Activated naive CD4-positive, alpha-beta T cell treated with anti-CD3 and anti-CD28 coated beads for 36 hours (primary cell): ENCODE data around the gene CIAO2A. TPM values are rescaled to one million over a fixed set of nuclear protein-coding genes. Genes with fewer than 3 reads are reported as not detected.

Source experiments
- CTCF ChIA-PET: fragments of 350-600 bp; sonication (Branson Sonifier 250); formaldehyde crosslinking; loops from one replicate; lab custom pipeline; 2021; ENCODE audit warnings: antibody characterized with exemption; lab: Charles Lee
- DNase-seq: peaks from one replicate; pipeline ENCODE4 v3.0.0-alpha.2; 2020
- H3K27ac Mint-ChIP-seq: one replicate; pipeline ENCODE4 v1.8.0; 2021; ENCODE audit warnings: mild to moderate bottlenecking, mixed read lengths
- H3K27me3 Mint-ChIP-seq: one replicate; pipeline ENCODE4 v1.8.0; 2021; ENCODE audit warnings: low read depth, mixed read lengths
- H3K36me3 Mint-ChIP-seq: one replicate; pipeline ENCODE4 v1.8.0; 2021; ENCODE audit warnings: low read depth, mixed read lengths
- H3K4me1 Mint-ChIP-seq: one replicate; pipeline ENCODE4 v1.8.0; 2021; ENCODE audit warnings: low read depth, mixed read lengths
- H3K4me3 Mint-ChIP-seq: one replicate; pipeline ENCODE4 v1.8.0; 2021; ENCODE audit warnings: mild to moderate bottlenecking, moderate library complexity, mixed read lengths
- H3K9me3 Mint-ChIP-seq: one replicate; pipeline ENCODE4 v1.8.0; 2021; ENCODE audit warnings: mixed read lengths
- intact Hi-C: fragments of 100-400 bp; cut with micrococcal nuclease; formaldehyde crosslinking; loops from one replicate; pipeline ENCODE4 v1.15.1; 2023
- total RNA-seq, 2 experiments: library from RNA; stranded (reverse); gene quantifications; one replicate each; pipeline ENCODE4 v1.2.3, GENCODE V29; 2021

CIAO2A gene
- total RNA-seq, 2 experiments from 2014 or later = 105 TPM

DNA sequence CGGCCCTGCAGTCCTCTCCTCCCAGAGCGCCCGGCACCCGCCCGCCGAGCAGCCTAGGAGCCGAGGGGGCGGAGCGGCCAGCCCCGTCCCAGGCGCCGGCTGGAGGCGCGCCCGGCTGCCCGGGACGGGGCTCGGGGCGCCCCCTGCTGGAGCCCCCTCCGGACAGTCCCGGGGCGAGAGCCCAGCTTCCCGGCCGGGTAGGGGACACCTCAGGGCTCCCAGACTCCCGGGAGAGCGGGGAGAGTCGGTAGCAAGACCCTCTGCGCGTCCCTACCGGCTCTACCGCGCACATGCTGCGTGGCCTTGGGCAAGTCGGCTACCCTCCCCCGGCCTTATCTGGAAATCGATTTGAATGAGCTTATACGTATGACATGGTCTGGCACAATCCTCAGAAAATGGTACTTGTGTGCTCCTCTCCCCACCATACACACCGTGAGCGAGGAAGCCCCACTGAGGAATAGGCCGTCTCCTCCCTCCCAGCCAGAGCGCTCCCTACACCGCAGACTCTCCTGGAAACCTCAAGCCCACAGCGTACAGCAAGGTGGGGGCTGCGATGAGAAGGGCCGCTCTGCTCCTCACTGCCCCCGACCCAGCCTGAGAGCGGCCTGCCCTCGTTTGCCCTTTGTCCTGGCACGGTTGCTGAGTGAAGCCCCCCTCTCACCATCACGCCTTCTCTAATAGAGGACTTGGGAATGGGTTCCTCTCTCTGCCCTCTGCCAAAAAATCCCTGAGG, 47.1 kb downstream of the CIAO2A start, which contains the start of gene DAPK2:
Gene DAPK2 (minus strand): TSS at position 65 of the 733 bp plus-strand sequence. CDS start 6,224 bp downstream, outside the sequence.
- Mint-ChIP-seq H3K36me3 (no peaks in the 10 kb centered on the region), H3K27me3 (peaks cover 10% of the 10 kb centered on the region), H3K4me3 (peak within 1 kb of the TSS; percentile 53), H3K9me3 (no peaks in the 10 kb centered on the region), H3K27ac (no peak within 1 kb of the TSS), H3K4me1 (peaks cover 4% of the 10 kb centered on the region)
- DNase-seq = peak; percentile 56
- intact Hi-C loops = loop anchor here (1.0 to 5.0 kb wide), 3 partner anchors 102 to 294 kb away; no protein-coding TSS in a partner anchor
- CTCF ChIA-PET = interaction anchor here (0.6 to 3.0 kb wide), 27 partner anchors 9 to 582 kb away, joined by 3 to 32 read pairs (median 4); no protein-coding TSS in a partner anchor

DNA sequence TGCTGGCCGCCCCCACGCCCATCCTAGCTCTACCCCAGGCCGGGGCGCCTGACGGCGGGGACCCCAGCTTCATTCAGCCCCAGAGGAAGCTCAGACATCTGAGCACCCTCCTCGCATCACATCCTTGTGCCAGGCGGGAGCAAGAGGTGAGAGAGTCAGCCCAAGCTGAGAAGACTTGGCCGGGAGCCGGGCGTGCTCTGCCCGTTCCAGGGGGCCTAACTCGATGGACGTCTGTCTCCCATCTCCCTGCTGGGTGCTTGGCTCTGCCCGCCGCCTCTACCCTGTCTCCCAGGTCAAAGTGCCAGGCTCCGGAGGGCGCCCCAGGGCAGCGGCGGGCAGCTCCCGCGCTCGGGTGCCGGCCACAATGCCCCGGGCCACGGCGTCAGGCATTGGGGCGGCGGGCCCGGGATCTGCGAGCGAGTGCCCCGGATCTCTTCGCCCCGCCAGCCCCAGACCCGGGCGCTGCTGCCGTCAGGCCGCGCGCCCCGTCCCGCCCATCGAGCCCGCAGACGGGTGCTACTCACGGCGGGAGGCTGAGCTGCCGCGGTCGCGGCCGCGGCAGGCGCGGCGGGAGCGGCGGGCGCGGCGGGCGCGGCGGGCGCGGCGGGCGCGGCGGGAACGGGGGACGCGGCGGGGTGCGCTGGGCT, 47.7 kb downstream of the CIAO2A start:
- Mint-ChIP-seq H3K4me1 (peaks cover 4% of the 10 kb centered on the region), H3K9me3 (no peaks in the 10 kb centered on the region), H3K27ac (no peak overlapping the region), H3K27me3 (peaks cover 10% of the 10 kb centered on the region), H3K36me3 (no peaks in the 10 kb centered on the region), H3K4me3 (peak overlapping the region; percentile 50)
- CTCF ChIA-PET = interaction anchor here (0.8 to 3.0 kb wide), 21 partner anchors 10 to 581 kb away, joined by 3 to 32 read pairs (median 4); no protein-coding TSS in a partner anchor
- peak; percentile 12 for DNase-seq
- intact Hi-C loops = loop anchor here (1.0 to 5.0 kb wide), 3 partner anchors 101 to 294 kb away; no protein-coding TSS in a partner anchor

DNA sequence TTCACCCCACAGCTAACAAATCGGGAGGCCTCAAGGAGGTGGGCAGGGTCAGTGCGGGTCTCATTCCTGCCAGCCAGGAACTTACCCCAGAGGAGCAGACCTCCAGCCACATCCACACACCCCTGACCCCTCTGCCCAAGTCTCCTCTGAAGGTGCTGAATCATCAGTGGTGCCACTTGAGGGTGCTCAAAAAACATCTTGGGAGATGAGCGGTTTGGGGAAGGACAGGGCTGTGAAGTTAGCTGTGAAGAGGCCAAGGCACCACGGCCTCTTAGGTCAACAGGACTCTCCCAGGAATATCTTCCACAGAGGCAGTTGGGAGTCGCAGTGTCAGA, 48.6 kb downstream of the CIAO2A start:
- Mint-ChIP-seq H3K9me3 (no peaks in the 10 kb centered on the region), H3K27ac (no peak overlapping the region), H3K36me3 (no peaks in the 10 kb centered on the region), H3K27me3 (peaks cover 10% of the 10 kb centered on the region), H3K4me1 (peaks cover 4% of the 10 kb centered on the region), H3K4me3 (peak overlapping the region; percentile 50)
- intact Hi-C loops = loop anchor here (5.0 kb wide), 1 partner anchor 153 kb away; no protein-coding TSS in a partner anchor
- DNase-seq = no peak
- CTCF ChIA-PET = interaction anchor here (1.1 to 3.0 kb wide), 4 partner anchors 10 to 104 kb away, joined by 3 to 28 read pairs (median 13); no protein-coding TSS in a partner anchor

DNA sequence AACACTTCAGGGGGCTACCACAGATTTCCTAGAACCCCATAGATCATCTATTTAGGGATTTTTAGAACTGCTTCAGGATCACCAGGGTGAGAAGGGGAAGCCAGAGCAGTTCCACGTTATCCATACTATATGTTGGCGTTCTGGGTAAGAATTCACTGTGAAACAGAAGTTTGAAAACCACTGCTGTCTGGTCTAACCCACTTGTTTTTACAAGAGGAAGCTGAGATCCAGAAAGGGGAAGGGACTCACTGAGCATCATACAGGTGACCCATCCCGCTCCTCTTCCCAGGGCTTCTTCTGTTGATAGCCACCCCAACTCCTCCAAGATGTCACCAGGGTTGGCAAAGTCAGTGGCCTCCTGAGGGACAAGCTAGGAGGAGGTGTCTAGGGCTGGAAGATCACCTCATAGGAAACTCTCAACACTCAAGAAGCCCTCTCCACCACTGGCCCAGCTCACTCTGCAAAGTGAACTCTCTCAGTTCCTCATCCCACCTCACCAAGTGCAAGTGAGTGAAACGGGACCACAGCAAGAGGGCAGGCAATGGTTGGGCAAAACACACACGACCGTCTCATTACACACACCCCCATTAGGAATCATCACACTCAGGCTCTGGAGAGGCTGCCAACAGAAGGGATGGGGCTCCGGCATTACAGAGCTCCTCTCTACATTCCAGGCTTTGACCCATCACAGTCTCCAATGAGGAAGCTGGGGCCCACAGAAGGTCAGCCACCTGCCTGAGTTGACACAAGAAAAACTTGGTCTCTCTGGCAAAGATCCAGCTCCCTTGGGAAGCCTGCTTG, 49.1 kb downstream of the CIAO2A start:
- DNase-seq = no peak
- intact Hi-C loops = loop anchor here (5.0 kb wide), 1 partner anchor 152 kb away; no protein-coding TSS in a partner anchor
- Mint-ChIP-seq H3K36me3 (no peaks in the 10 kb centered on the region), H3K9me3 (no peaks in the 10 kb centered on the region), H3K27me3 (peaks cover 10% of the 10 kb centered on the region), H3K4me1 (peaks cover 4% of the 10 kb centered on the region), H3K4me3 (no peak overlapping the region), H3K27ac (no peak overlapping the region)
- CTCF ChIA-PET = interaction anchor here (0.7 to 3.0 kb wide), 4 partner anchors 34 to 292 kb away, joined by 3 to 28 read pairs (median 3); no protein-coding TSS in a partner anchor

DNA sequence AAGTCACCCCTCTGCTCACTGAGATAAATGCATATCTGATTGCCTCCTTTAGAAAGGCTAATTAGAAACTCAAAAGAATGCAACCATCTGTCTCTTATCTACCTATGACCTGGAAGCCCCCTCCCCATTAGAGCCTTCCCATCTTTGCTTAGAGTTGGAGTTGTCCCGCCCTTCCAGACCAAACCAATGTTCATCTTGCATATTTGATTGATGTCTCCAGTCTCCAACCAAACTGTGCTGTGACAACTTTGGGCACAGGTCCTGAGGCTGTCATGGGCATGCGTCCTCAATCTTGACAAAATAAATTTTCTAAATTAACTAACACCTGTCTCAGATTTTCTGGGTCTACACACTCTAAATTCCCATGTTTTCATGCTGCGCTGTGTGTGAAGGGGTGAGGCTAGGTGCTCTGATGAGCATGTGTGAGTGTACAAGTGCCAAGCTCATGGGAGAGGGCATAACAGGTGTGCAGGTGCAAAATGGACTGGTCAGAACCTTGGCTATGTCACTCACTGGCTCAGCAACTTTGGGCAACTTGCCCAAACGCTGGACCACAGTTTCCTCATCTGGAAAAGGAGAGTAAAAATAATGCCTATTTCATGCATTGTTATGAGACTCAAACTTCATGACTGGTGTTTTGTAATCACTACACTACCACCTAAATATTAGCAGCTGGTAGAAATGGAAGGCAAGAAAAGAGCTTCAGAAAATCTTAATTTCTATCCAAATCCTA, 54.6 kb downstream of the CIAO2A start:
- no peak overlapping the region for H3K27ac Mint-ChIP-seq

DNA sequence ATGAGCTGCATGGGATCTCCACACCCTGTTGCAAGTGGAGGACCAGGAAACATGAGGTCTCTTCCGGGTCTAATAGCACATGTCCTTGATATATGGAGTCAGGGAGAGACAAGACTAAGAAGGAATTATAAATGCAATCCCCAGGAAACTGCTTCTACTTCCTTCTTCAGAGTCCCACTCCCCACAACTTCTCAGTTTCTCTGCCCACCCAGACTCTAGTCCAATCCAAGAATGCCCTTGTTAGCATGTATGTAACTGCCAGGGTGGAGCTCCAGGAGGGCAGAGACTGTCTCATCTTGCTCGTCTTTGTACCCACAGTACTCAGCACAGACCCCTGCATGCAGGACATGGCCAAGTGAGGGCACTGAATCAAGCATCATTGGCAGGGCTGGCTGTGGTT, 55.7 kb downstream of the CIAO2A start:
- Mint-ChIP-seq H3K4me3 (no peak overlapping the region), H3K27me3 (no peaks in the 10 kb centered on the region), H3K36me3 (no peaks in the 10 kb centered on the region), H3K4me1 (no peaks in the 10 kb centered on the region), H3K27ac (no peak overlapping the region), H3K9me3 (no peaks in the 10 kb centered on the region)
- no peak for DNase-seq
- intact Hi-C loops = no loop called here
- CTCF ChIA-PET = interaction anchor here (0.6 kb wide), 1 partner anchor 56 kb away, joined by 3 read pairs; the partner anchor contains the start of gene CIAO2A

More for the DNA sequence above, 54.6 kb downstream of the CIAO2A start:
- no peak overlapping the region for H3K4me3 Mint-ChIP-seq
- H3K4me1 Mint-ChIP-seq = no peaks in the 10 kb centered on the region
- CTCF ChIA-PET = interaction anchor here (3.2 kb wide), 1 partner anchor 29 kb away, joined by 21 read pairs; no protein-coding TSS in a partner anchor
- no peaks in the 10 kb centered on the region for H3K27me3 Mint-ChIP-seq
- intact Hi-C loops = no loop called here
- DNase-seq = no peak
- no peaks in the 10 kb centered on the region for H3K9me3 Mint-ChIP-seq
- no peaks in the 10 kb centered on the region for H3K36me3 Mint-ChIP-seq

DNA sequence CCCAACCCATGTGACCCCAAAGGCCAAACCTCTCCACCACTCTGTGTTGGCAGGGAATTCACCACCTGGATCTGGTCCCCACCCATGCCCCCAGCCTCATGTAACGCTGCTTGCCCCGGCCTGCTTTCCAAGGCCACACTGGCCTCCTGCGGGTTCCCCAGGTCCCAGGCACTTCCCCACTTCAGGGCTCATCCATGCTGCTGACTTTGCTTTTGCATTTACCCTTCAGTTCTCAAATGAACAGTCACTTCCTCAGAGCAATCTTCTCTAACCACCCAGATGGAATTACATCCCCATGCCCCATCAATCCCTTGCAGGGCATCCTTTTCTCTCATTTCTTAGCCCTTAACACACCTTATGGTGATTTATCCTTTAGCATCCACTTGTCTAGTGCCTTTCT, 56.5 kb downstream of the CIAO2A start:
- no peak overlapping the region for H3K4me3 Mint-ChIP-seq
- no peaks in the 10 kb centered on the region for H3K4me1 Mint-ChIP-seq
- CTCF ChIA-PET = interaction anchor here (1.0 kb wide), 1 partner anchor 91 kb away, joined by 6 read pairs; no protein-coding TSS in a partner anchor

DNA sequence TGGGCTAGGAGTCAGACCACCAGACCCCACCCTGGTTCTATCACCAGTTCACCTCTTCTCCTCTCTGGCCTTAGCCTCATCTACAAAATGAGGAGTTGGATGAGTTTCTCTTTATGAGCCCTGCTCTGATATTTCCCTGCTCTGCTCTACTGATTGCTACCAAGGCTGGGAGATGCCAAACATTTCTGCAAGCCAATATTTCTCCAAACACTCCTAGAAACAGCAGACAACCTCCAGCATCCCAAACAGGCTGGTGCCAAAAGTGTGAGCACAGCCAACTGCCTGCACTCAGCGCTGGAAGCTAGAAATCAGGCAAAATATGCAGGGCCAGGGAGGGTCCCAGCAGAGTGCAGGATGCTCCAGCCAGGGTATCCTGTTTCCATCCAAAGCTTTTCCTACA, 58.1 kb downstream of the CIAO2A start:
- Mint-ChIP-seq H3K36me3 (no peaks in the 10 kb centered on the region), H3K9me3 (no peaks in the 10 kb centered on the region), H3K27ac (no peak overlapping the region), H3K4me1 (no peaks in the 10 kb centered on the region), H3K27me3 (no peaks in the 10 kb centered on the region), H3K4me3 (no peak overlapping the region)
- no peak for DNase-seq
- CTCF ChIA-PET = no interaction called here
- intact Hi-C loops = no loop called here

More for the DNA sequence above, 56.5 kb downstream of the CIAO2A start:
- Mint-ChIP-seq H3K36me3 (no peaks in the 10 kb centered on the region), H3K27ac (no peak overlapping the region), H3K27me3 (no peaks in the 10 kb centered on the region), H3K9me3 (no peaks in the 10 kb centered on the region)
- intact Hi-C loops = no loop called here
- DNase-seq = no peak

DNA sequence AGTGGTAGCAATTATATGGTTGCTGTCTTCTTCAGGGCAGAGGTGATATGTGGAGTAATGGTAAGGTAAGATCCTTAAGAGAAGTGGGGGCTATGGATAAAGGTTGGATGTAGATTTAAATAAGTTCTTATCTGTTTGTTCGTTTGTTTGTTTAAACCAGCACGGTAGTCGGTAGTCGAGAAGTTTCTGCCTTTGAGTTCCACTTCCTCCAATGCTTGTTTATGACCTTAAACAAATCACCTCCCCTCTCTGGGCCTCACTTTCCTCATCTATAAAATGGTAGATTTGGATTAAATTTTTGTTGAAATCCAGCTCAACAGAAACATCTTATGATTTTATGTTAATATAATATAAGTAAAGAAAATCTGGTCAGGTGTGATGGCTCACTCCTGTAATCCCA, 59.1 kb downstream of the CIAO2A start:
- H3K4me1 Mint-ChIP-seq = no peaks in the 10 kb centered on the region
- intact Hi-C loops = no loop called here
- DNase-seq = no peak
- no peak overlapping the region for H3K4me3 Mint-ChIP-seq
- CTCF ChIA-PET = no interaction called here
- no peaks in the 10 kb centered on the region for H3K9me3 Mint-ChIP-seq
- H3K27me3 Mint-ChIP-seq = no peaks in the 10 kb centered on the region
- H3K36me3 Mint-ChIP-seq = no peaks in the 10 kb centered on the region
- no peak overlapping the region for H3K27ac Mint-ChIP-seq

DNA sequence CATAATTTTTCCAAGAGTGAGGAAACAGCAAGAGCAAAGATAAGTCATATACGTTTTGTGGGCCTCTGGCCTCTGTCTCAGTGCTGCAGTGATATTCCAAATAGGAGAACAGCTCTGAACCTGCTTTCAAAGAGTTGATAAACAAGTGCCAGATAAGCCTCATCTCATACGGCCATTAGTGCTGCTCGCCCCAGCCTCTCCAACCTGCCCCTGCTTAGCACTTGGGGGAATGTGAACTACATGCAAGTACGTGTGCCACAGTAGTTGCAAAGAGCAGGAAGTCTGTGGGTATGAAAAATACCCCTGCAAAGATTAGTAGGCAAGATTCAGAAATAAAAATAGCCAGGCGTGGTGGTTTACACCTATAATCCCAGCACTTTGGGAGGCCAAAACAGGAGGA, 61.3 kb downstream of the CIAO2A start:
- Mint-ChIP-seq H3K4me1 (no peaks in the 10 kb centered on the region), H3K4me3 (no peak overlapping the region), H3K9me3 (no peaks in the 10 kb centered on the region), H3K27me3 (no peaks in the 10 kb centered on the region), H3K36me3 (no peaks in the 10 kb centered on the region), H3K27ac (no peak overlapping the region)
- no peak for DNase-seq
- intact Hi-C loops = no loop called here
- CTCF ChIA-PET = no interaction called here

DNA sequence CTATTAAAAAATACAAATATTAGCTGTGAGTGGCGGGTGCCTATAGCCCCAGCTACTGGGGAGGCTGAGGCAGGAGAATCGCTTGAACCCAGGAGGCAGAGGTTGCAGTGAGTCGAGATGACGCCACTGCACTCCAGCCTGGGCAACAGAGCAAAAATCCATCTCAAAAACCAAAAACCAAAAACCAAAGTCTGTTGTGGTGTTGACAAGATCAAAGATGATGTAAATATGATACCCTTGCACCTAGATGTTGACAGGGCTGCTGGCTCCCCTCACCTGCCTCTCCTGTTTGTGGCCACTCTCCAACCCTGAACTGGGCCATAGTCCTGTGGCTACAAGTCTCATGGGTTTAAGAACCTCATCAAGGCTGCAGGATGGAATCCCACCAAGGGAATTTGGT, 63.5 kb downstream of the CIAO2A start:
- intact Hi-C loops = no loop called here
- DNase-seq = no peak
- Mint-ChIP-seq H3K27ac (no peak overlapping the region), H3K4me1 (no peaks in the 10 kb centered on the region), H3K27me3 (no peaks in the 10 kb centered on the region), H3K4me3 (no peak overlapping the region), H3K36me3 (no peaks in the 10 kb centered on the region), H3K9me3 (no peaks in the 10 kb centered on the region)
- CTCF ChIA-PET = interaction anchor here (0.6 to 0.8 kb wide), 2 partner anchors 33 to 284 kb away, joined by 3 read pairs; no protein-coding TSS in a partner anchor
